ENCODE results near the gene ZC3H8. TPM values are rescaled to one million over a fixed set of nuclear protein-coding genes. Genes with fewer than 3 reads are reported as not detected.

ZC3H8 gene
- total RNA-seq, 2 donors from 2014 or later = 2.4 to 5.3 TPM

- ATAC-seq (ENCODE audit: insufficient number of reproducible peaks, low FRiP score, low read depth) (no peak), DNase-seq (ENCODE audit: low spot score) (no peak)
- Histone ChIP-seq H3K4me1 (ENCODE audit: control insufficient read depth in 1 of 2, low read depth in 2 of 2) (peaks cover 7 to 16% of the 10 kb centered on the region in 2 donors), H3K27me3 (replicated peaks; ENCODE audit: insufficient read depth) (no peaks in the 10 kb centered on the region), H3K9me3 (no peaks in the 10 kb centered on the region), H3K36me3 (no peaks in the 10 kb centered on the region), H3K27ac (no peak overlapping the region), H3K4me3 (no peak overlapping the region)
- TF ChIP-seq CTCF (IDR thresholded peaks at IDR 0.05) = no peak
Measured at GRCh38 chr2:112257575-112257974, 2.7 kb upstream of the ZC3H8 start.

- H3K27me3 ChIP-seq (replicated peaks; ENCODE audit: insufficient read depth) = no peaks in the 10 kb centered on the region
- no peak overlapping the region for H3K27ac ChIP-seq
- H3K36me3 ChIP-seq = no peaks in the 10 kb centered on the region
- no peak overlapping the region for H3K4me3 ChIP-seq
- TF ChIP-seq CTCF (IDR thresholded peaks at IDR 0.05) = no peak
- no peak for DNase-seq (ENCODE audit: low spot score)
- peaks cover 7 to 18% of the 10 kb centered on the region in 2 donors for H3K4me1 ChIP-seq (ENCODE audit: control insufficient read depth in 1 of 2, low read depth in 2 of 2)
- ATAC-seq (ENCODE audit: insufficient number of reproducible peaks, low FRiP score, low read depth) = no peak
- H3K9me3 ChIP-seq = no peaks in the 10 kb centered on the region
Measured at GRCh38 chr2:112256654-112257053, 1.8 kb upstream of the ZC3H8 start.

GRCh38 chr2:112255875-112256274 is 1.0 kb upstream of the ZC3H8 start:
- no peak overlapping the region for H3K27ac ChIP-seq
- no peak for ATAC-seq (ENCODE audit: insufficient number of reproducible peaks, low FRiP score, low read depth)
- H3K27me3 ChIP-seq (replicated peaks; ENCODE audit: insufficient read depth) = no peaks in the 10 kb centered on the region
- H3K9me3 ChIP-seq = no peaks in the 10 kb centered on the region
- H3K4me1 ChIP-seq (ENCODE audit: control insufficient read depth in 1 of 2, low read depth in 2 of 2) = peaks cover 7 to 18% of the 10 kb centered on the region in 2 donors
- DNase-seq (ENCODE audit: low spot score) = no peak
- H3K36me3 ChIP-seq = no peaks in the 10 kb centered on the region
- no peak for TF ChIP-seq CTCF (IDR thresholded peaks at IDR 0.05)
- H3K4me3 ChIP-seq = no peak overlapping the region

- no peak for TF ChIP-seq CTCF (IDR thresholded peaks at IDR 0.05)
- Histone ChIP-seq H3K36me3 (no peaks in the 10 kb centered on the region), H3K27ac (no peak overlapping the region), H3K4me3 (no peak overlapping the region), H3K4me1 (ENCODE audit: control insufficient read depth in 1 of 2, low read depth in 2 of 2) (peaks cover 7 to 18% of the 10 kb centered on the region in 2 donors), H3K9me3 (no peaks in the 10 kb centered on the region), H3K27me3 (replicated peaks; ENCODE audit: insufficient read depth) (no peaks in the 10 kb centered on the region)
- no peak for DNase-seq (ENCODE audit: low spot score)
- no peak for ATAC-seq (ENCODE audit: insufficient number of reproducible peaks, low FRiP score, low read depth)
Measured at GRCh38 chr2:112253261-112253815, 1.5 kb downstream of the ZC3H8 start.

GRCh38 chr2:112251271-112251670 is 3.6 kb downstream of the ZC3H8 start:
- DNase-seq (ENCODE audit: low spot score) (no peak), ATAC-seq (ENCODE audit: insufficient number of reproducible peaks, low FRiP score, low read depth) (no peak)
- TF ChIP-seq CTCF (IDR thresholded peaks at IDR 0.05) = no peak
- Histone ChIP-seq H3K36me3 (peaks cover 5% of the 10 kb centered on the region), H3K9me3 (no peaks in the 10 kb centered on the region), H3K4me3 (no peak overlapping the region), H3K27ac (no peak overlapping the region), H3K4me1 (ENCODE audit: control insufficient read depth in 1 of 2, low read depth in 2 of 2) (peaks cover 7 to 18% of the 10 kb centered on the region in 2 donors), H3K27me3 (replicated peaks; ENCODE audit: insufficient read depth) (no peaks in the 10 kb centered on the region)

All from thoracic aorta (tissue), 2 donors.